Measurements from ENCODE around the gene APBA3. TPM values are rescaled to one million over a fixed set of nuclear protein-coding genes. Genes with fewer than 3 reads are reported as not detected.
A peak's percentile ranks its signal among the peaks of the same experiment; 100 is the strongest.

APBA3 gene
- total RNA-seq, 1 donor from 2014 or later, result 17.1 TPM

- DNase-seq, result no peak
These were observed 41.6 kb downstream of the APBA3 start for GRCh38 chr19:3719868-3720267.

DNA sequence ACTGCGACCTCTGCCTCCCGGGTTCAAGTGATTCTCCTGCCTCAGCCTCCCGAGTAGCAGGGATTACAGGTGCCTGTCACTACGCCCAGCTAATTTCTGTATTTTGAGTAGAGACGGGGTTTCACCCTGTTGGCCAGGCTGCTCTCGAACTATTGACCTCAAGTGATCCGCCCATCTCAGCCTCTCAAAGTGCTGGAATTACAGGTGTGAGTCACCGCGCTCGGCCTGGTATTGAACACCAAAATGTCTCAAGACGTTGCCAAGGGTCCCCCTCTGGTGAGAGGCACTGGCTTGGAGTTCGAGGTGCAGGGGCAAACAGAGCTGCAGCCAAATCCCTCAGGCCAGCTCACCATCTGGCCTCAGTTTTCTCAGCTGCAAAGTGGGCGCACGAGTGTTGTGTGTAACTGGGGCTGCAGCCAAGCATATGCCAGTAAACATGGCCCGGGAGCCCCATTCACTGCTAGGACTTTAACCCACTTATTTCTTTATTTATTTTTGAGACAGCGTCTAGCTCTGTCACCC lies 45.3 kb downstream of the APBA3 start:
- no peak for DNase-seq

GRCh38 chr19:3712663-3713611 lies 48.6 kb downstream of the APBA3 start:
- DNase-seq, result peak; percentile 60

DNA sequence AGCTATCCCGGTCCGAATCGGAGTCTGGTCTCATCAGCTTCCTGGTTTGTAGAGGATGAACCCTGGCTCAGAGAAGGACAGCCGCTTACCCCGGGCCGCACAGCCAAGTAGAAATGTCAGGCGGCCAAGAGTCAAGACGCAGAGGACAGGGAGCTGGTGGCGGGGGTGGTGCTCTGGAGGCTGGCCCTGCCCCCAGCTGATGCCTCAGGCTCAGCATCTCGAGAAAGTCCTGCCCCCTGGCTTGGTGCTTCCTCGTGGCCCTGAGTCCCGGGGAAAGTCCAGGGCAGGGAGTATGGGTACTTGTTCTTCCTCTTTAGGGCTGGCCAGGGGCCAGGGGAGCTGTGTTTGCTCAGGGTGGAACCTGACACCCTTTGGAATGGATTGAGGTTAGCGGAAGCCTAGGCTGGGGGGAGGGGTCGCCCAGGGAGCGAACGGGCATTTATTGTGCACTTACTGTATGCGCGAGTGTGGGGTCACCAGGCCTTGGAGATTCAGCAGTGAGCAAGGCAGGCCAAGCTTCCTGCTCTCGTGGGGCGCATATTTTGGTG lies 51.2 kb downstream of the APBA3 start:
- peak; percentile 52 for DNase-seq

DNA sequence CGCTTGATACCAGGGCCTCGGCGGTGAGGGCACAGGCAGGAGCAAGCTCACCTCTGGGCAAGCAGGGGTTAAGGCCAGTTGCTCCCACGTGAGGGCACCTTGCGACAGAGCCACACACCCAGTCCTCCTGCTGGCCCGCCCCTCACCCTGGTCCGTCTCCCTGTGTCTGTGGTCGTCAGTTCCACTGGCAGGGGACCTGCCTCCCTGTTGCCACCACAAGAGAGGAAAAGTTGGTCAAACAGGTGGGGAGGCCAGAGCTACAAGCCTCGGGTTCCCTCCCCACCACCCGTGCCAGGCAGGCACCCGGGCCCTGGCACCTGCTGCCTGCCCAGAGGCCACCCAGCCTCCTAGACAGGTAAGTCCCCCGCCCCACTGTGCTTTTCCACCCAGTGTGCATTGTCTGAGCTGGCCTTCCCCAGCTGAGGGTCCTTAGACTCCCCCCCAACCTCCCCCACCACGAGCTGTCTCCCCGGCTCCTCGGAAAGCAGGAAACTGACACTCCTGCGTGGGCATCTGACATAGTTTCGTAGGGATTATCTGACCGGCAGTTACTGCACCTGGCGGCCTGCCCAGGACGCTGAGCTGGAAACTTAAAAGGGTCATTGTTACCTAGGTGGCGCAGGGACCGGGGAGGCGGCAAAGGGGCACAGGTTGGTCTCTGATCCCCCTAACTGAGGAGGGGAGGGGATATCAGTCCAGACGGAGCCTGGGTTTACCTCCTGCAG lies 53.1 kb downstream of the APBA3 start, which contains the start of gene TJP3:
TSS of gene TJP3 (plus strand) at position 178 of the 725 bp plus-strand sequence. CDS start 20,049 bp downstream, outside the sequence.
- DNase-seq, result no peak

GRCh38 chr19:3707868-3708206 lies 53.7 kb downstream of the APBA3 start:
- DNase-seq, result no peak

- no peak for DNase-seq
These were observed 60.3 kb downstream of the APBA3 start for GRCh38 chr19:3701200-3701599.

Small RNA genes lying within 50 kb of the gene (small RNA-seq; reads per million reads assigned to genes)
- not detected for gene AC005777.1 (ENCODE audit: low replicate concordance)

Other genes starting within 250 kb of the APBA3 start
- gene TEKTIP1, start 222.5 kb downstream of the APBA3 start, total RNA-seq, result not detected
- gene MFSD12, start 204.1 kb downstream of the APBA3 start, total RNA-seq, result 20.6 TPM
- 34.7 TPM for gene HMG20B, start 188.7 kb downstream of the APBA3 start, total RNA-seq
- gene GIPC3, start 176.2 kb downstream of the APBA3 start, total RNA-seq, result 0.21 TPM
- 2.4 TPM for gene TBXA2R, start 154.8 kb downstream of the APBA3 start, total RNA-seq
- 23.2 TPM for gene CACTIN, start 134.9 kb downstream of the APBA3 start, total RNA-seq
- gene PIP5K1C, start 61.2 kb downstream of the APBA3 start, total RNA-seq, result 20.7 TPM
- 5.4 TPM for gene TJP3, start 53.3 kb downstream of the APBA3 start, total RNA-seq
- gene MRPL54, start 990 bp upstream of the APBA3 start, total RNA-seq, result 10.6 TPM
- gene RAX2, start 10.5 kb upstream of the APBA3 start, total RNA-seq, result not detected
- gene MATK, start 24.7 kb upstream of the APBA3 start, total RNA-seq, result 2.6 TPM
- gene ZFR2, start 107.3 kb upstream of the APBA3 start, total RNA-seq, result not detected
- 0.10 TPM for gene ATCAY, start 119.0 kb upstream of the APBA3 start, total RNA-seq
- gene NMRK2, start 171.4 kb upstream of the APBA3 start, total RNA-seq, result 97.1 TPM
- 82.4 TPM for gene DAPK3, start 209.4 kb upstream of the APBA3 start, total RNA-seq
- 2,930 TPM for gene EEF2, start 223.8 kb upstream of the APBA3 start, total RNA-seq
- gene PIAS4, start 246.0 kb upstream of the APBA3 start, total RNA-seq, result 14.7 TPM

Data from tongue (tissue), 3 donors.